Measurements from ENCODE around the gene FOXJ2. TPM values are rescaled to one million over a fixed set of nuclear protein-coding genes. Genes with fewer than 3 reads are reported as not detected.
"Not testable (repeated sequence)": the region's sequence is repeated elsewhere in the genome, so short reads cannot be mapped to it uniquely, and the experiment has no call there.

Gene FOXJ2
- total RNA-seq, 1 experiment from 2014 or later: 13.9 TPM

DNA sequence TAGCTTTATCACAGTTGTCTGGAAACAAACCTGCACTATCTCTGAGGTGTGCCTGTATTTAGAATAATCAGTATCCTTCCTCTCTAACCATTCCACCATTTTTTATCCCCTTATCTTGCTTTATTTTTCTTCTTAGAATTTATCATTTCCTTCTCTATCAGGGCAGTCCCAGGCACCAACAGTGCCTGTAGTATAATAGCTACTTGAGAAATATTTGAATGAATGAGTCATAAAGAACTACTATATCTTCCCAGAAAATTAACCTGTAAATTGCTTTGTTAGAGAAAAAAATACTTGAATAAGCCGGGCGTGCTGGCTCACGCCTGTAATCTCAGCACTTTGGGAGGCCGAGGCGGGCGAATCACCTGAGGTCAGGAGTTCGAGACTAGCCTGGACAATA lies 21.2 kb upstream of the FOXJ2 start:
- no TSS peak for BruUV-seq (replicated peaks)
- TF ChIP-seq EZH2 (IDR thresholded peaks at IDR 0.05; ENCODE audit: borderline replicate concordance, low read depth, low read length, poor library complexity, severe bottlenecking): no peak
- TF ChIP-seq, protein P1, sequence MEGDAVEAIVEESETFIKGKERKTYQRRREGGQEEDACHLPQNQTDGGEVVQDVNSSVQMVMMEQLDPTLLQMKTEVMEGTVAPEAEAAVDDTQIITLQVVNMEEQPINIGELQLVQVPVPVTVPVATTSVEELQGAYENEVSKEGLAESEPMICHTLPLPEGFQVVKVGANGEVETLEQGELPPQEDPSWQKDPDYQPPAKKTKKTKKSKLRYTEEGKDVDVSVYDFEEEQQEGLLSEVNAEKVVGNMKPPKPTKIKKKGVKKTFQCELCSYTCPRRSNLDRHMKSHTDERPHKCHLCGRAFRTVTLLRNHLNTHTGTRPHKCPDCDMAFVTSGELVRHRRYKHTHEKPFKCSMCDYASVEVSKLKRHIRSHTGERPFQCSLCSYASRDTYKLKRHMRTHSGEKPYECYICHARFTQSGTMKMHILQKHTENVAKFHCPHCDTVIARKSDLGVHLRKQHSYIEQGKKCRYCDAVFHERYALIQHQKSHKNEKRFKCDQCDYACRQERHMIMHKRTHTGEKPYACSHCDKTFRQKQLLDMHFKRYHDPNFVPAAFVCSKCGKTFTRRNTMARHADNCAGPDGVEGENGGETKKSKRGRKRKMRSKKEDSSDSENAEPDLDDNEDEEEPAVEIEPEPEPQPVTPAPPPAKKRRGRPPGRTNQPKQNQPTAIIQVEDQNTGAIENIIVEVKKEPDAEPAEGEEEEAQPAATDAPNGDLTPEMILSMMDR (conservative IDR thresholded peaks at IDR 0.05; ENCODE audit: low read depth, low read length): no peak
- no peaks in the 10 kb centered on the region for H3K4me1 ChIP-seq (ENCODE audit: insufficient read depth, low read length, poor library complexity, severe bottlenecking)
- H3K36me3 ChIP-seq (ENCODE audit: insufficient read depth, low read length, poor library complexity, severe bottlenecking): no peaks in the 10 kb centered on the region
- H3K4me3 ChIP-seq (ENCODE audit: low read depth, low read length, poor library complexity, severe bottlenecking): no peak overlapping the region
- no peak for DNase-seq (ENCODE audit: low spot score)
- no peak overlapping the region for H3K27ac ChIP-seq (ENCODE audit: low read depth, low read length, poor library complexity, severe bottlenecking)
- H3K27me3 ChIP-seq (replicated peaks; ENCODE audit: insufficient read depth, low read depth, low read length, poor library complexity): no peaks in the 10 kb centered on the region
- ChIA-PET POLR2A (ENCODE audit: low non-redundant PET) (no interaction called here), CTCF (no interaction called here)
- intact Hi-C loops (cut with micrococcal nuclease; ENCODE audit: unreplicated experiment): no loop called here
- H3K9me3 ChIP-seq (ENCODE audit: low read depth, low read length, poor library complexity, severe bottlenecking): no peaks in the 10 kb centered on the region

DNA sequence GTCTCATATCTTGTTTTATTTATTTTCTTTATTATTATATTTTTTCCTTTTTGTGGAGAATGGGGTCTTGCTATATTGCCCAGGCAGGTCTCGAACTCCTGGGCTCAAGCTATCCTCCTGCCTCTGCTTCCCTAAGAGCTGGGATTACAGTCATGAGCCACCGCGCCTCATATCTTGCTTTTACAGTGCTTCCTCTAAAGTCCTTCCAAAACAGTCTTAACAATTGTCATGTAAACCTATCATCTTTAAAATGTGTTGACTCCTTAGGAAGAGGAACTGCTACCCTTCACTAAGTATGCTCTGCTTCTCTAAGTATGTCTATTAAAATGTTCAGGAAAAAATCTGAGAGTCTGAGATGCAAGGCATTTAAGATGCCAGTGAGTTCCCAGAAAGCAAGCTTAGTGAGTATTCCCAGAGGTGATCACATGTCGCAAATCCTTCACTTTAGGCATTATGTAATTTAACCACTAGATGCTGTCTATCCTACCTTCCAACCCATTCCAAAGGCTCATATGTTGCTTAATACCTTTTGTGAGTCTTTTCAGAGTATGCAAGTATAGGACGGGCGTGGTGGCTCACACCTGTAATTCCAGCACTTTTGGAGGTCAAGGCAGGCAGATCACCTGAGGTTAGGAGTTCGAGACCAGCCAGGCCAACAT lies 19.7 kb upstream of the FOXJ2 start:
- intact Hi-C loops (cut with micrococcal nuclease; ENCODE audit: unreplicated experiment): no loop called here
- H3K4me3 ChIP-seq (ENCODE audit: low read depth, low read length, poor library complexity, severe bottlenecking): no peak overlapping the region
- H3K9me3 ChIP-seq (ENCODE audit: low read depth, low read length, poor library complexity, severe bottlenecking): no peaks in the 10 kb centered on the region
- POLR2A ChIA-PET (ENCODE audit: low non-redundant PET): no interaction called here
- CTCF ChIA-PET: no interaction called here
- no TSS peak for BruUV-seq (replicated peaks)
- H3K4me1 ChIP-seq (ENCODE audit: insufficient read depth, low read length, poor library complexity, severe bottlenecking): no peaks in the 10 kb centered on the region
- no peak overlapping the region for H3K27ac ChIP-seq (ENCODE audit: low read depth, low read length, poor library complexity, severe bottlenecking)
- TF ChIP-seq, protein P1 (conservative IDR thresholded peaks at IDR 0.05; ENCODE audit: low read depth, low read length): no peak
- no peak for TF ChIP-seq EZH2 (IDR thresholded peaks at IDR 0.05; ENCODE audit: borderline replicate concordance, low read depth, low read length, poor library complexity, severe bottlenecking)
- DNase-seq (ENCODE audit: low spot score): no peak
- H3K27me3 ChIP-seq (replicated peaks; ENCODE audit: insufficient read depth, low read depth, low read length, poor library complexity): peaks cover 4% of the 10 kb centered on the region
- no peaks in the 10 kb centered on the region for H3K36me3 ChIP-seq (ENCODE audit: insufficient read depth, low read length, poor library complexity, severe bottlenecking)

DNA sequence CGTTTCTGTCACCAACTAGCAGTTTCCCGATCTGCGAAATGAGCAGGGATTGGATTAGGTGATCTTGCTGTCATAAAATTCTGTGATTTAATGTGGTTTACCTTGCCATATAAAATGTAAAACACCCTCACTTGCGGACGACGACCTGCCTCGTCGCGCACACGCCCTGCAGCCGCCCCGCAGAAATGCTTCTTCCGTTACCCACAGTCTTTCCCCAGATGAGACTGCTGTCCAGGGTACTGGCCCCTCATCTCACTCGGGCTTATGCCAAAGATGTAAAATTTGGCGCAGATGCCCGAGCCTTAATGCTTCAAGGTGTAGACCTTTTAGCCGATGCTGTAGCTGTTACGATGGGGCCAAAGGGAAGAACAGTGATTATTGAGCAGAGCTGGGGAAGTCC lies 17.7 kb upstream of the FOXJ2 start:
- ChIA-PET CTCF (no interaction called here), POLR2A (ENCODE audit: low non-redundant PET) (no interaction called here)
- Histone ChIP-seq H3K9me3 (ENCODE audit: low read depth, low read length, poor library complexity, severe bottlenecking) (no peaks in the 10 kb centered on the region), H3K4me1 (ENCODE audit: insufficient read depth, low read length, poor library complexity, severe bottlenecking) (no peaks in the 10 kb centered on the region), H3K36me3 (ENCODE audit: insufficient read depth, low read length, poor library complexity, severe bottlenecking) (no peaks in the 10 kb centered on the region), H3K4me3 (ENCODE audit: low read depth, low read length, poor library complexity, severe bottlenecking) (no peak overlapping the region), H3K27ac (ENCODE audit: low read depth, low read length, poor library complexity, severe bottlenecking) (no peak overlapping the region), H3K27me3 (replicated peaks; ENCODE audit: insufficient read depth, low read depth, low read length, poor library complexity) (peaks cover 9% of the 10 kb centered on the region)
- intact Hi-C loops (cut with micrococcal nuclease; ENCODE audit: unreplicated experiment): no loop called here
- BruUV-seq (replicated peaks): no TSS peak
- no peak for TF ChIP-seq EZH2 (IDR thresholded peaks at IDR 0.05; ENCODE audit: borderline replicate concordance, low read depth, low read length, poor library complexity, severe bottlenecking)
- TF ChIP-seq, protein P1 (conservative IDR thresholded peaks at IDR 0.05; ENCODE audit: low read depth, low read length): no peak
- DNase-seq (ENCODE audit: low spot score): no peak

DNA sequence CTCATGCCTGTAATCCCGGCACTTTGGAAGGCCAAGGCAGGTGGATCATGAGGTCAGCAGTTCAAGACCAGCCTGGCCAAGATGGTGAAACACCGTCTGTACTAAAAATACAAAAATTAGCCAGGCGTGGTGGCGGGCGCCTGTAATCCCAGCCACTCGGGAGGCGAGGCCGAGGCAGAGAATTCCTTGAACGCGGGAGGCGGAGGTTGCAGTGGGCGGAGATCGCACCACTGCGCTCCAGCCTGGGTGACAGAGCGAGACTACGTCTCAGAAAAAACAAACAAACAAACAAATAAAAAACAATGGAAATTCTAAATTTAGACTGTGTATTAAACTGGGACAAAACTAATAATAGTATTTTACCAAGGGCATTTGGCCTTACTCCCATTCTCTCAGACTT lies 14.3 kb upstream of the FOXJ2 start:
- H3K4me3 ChIP-seq (ENCODE audit: low read depth, low read length, poor library complexity, severe bottlenecking): peak overlapping the region; percentile 45
- intact Hi-C loops (cut with micrococcal nuclease; ENCODE audit: unreplicated experiment); DNase-seq (ENCODE audit: low spot score); H3K27me3 ChIP-seq (replicated peaks; ENCODE audit: insufficient read depth, low read depth, low read length, poor library complexity); H3K4me1 ChIP-seq (ENCODE audit: insufficient read depth, low read length, poor library complexity, severe bottlenecking); H3K27ac ChIP-seq (ENCODE audit: low read depth, low read length, poor library complexity, severe bottlenecking); H3K36me3 ChIP-seq (ENCODE audit: insufficient read depth, low read length, poor library complexity, severe bottlenecking); CTCF ChIA-PET; POLR2A ChIA-PET (ENCODE audit: low non-redundant PET); BruUV-seq (replicated peaks); H3K9me3 ChIP-seq (ENCODE audit: low read depth, low read length, poor library complexity, severe bottlenecking): not testable (repeated sequence)
